Astrocyte of the spinal cord (primary cell): ENCODE results near the gene NEU4.
"Not testable (repeated sequence)": the region's sequence is repeated elsewhere in the genome, so short reads cannot be mapped to it uniquely, and the experiment has no call there.

Experiments used
- DNase-seq: peaks from one replicate; pipeline ENCODE4 v3.0.0; 2011; ENCODE audit warnings: low read depth, low spot score
- H3K4me3 ChIP-seq: 2 replicates; pipeline ENCODE4 v1.5.1; 2011; ENCODE audit warnings: low read depth, mild to moderate bottlenecking, low read length, moderate library complexity
- CTCF ChIP-seq: IDR thresholded peaks from 2 replicates; pipeline ENCODE4 v1.5.1; 2012; ENCODE audit warnings: low read depth, mild to moderate bottlenecking, low read length, inconsistent platforms
- in situ Hi-C: cut with HindIII; loops from 2 replicates; pipeline ENCODE4 v1.10.0; 2017; ENCODE audit warnings: low sequenced_read_pairs

NEU4 gene

GRCh38 chr2:241788135-241788534 lies 20.9 kb upstream of the NEU4 start:
- in situ Hi-C loops = no loop called here
- no peak for DNase-seq
- H3K4me3 ChIP-seq = no peak overlapping the region
- TF ChIP-seq CTCF = no peak

DNA sequence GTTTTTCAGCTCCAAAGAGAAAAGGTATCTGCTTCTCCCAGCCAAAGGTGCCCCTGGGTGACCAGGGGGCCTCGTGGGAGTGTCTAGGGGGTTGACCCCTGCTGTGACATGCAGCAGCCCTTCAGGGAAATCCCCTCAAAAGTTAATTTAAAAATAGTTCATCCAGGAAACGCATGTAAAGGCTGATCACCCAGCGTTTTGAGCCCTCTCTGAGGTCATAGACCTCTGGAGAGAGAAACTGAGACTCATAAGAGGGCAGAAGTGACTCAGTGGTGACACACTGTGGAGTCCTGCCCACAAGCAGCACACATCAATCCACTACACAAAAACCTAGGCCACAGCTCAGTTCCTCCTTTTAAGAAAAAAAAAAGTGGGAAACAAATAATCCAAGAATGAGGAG lies 20.4 kb upstream of the NEU4 start:
- in situ Hi-C loops = no loop called here
- TF ChIP-seq CTCF = no peak
- no peak overlapping the region for H3K4me3 ChIP-seq
- DNase-seq = no peak

DNA sequence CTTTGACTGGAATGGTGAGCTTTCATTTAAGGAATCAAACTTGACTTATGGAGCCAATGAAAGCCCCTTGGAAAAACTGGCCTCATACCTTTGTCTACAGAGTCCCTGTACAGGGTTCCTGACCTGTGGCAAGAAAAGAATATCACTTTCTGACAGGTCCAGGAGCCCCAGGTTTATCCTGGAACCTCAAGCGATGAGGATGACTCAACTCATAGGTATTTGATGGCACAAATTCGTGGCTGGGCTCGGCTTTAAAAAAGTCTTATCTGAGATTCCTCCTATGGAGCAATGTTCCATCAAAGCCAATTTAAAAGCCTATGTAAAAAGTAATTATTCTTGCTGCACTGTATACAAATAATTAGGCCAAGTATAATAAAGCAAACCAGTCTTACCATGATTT lies 17.6 kb upstream of the NEU4 start:
- DNase-seq, in situ Hi-C loops, H3K4me3 ChIP-seq: not testable (repeated sequence)

DNA sequence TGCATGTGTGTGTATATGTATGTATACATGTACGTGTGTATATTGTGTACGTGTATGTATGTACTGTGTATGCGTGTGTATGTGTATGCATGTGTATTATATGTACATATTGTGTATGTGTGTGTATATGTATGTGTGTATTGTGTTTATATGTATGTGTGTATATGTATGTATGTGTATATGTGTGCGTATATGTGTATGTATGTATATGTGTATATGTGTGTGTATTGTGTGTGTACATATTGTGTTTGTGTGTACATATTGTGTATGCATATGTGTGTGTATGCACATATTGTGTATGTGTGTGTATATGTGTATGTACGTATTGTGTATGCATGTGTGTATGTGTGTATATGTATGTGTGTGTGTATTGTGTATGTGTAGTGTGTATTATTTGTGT lies 15.6 kb upstream of the NEU4 start:
- TF ChIP-seq CTCF = no peak
- no peak overlapping the region for H3K4me3 ChIP-seq
- DNase-seq = no peak
- in situ Hi-C loops = no loop called here

- no peak for TF ChIP-seq CTCF
- in situ Hi-C loops = no loop called here
Observed at GRCh38 chr2:241794250-241794823, 14.7 kb upstream of the NEU4 start.

GRCh38 chr2:241795021-241795999 lies 13.7 kb upstream of the NEU4 start:
- no peak for DNase-seq
- H3K4me3 ChIP-seq = no peak overlapping the region
- in situ Hi-C loops = no loop called here
- no peak for TF ChIP-seq CTCF

More at GRCh38 chr2:241794250-241794823, 14.7 kb upstream of the NEU4 start:
- DNase-seq = no peak
- H3K4me3 ChIP-seq = no peak overlapping the region

DNA sequence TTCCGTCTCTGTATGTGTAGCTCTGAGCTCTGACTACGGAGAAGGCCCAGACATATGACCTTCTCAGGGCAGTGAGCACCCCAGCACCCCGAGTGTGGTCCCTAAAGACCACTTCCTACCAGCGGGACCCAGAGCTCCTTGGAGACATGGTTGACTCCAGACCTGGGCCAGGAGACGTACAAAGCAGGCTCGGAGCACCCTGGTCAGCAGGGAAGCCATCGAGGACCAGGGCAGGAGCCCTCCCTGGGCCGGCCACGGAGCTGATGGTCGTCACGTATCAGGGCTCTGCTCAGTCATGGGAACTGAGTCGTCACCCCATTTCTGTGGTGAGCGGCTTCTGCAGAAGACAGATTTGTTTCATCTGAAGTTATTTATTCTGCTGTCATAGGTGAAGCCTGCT lies 12.8 kb upstream of the NEU4 start:
- in situ Hi-C loops = no loop called here
- no peak for TF ChIP-seq CTCF
- H3K4me3 ChIP-seq = no peak overlapping the region
- no peak for DNase-seq
